Endothelial cell of umbilical vein (primary cell): ENCODE results near the gene TNFRSF19. TPM values are rescaled to one million over a fixed set of nuclear protein-coding genes. Genes with fewer than 3 reads are reported as not detected.

ENCODE experiments used
- BruUV-seq: library from RNA; stranded (reverse); fragments of 400-500 nt; replicated peaks from 2 replicates; lab custom pipeline; 2021; lab: Mats Ljungman, UMichigan
- CTCF ChIA-PET: fragments of 300-600, 350-600 bp; sonication (Branson Sonifier 250); formaldehyde crosslinking; loops from one replicate; lab custom pipeline; 2021; ENCODE audit warnings: antibody characterized with exemption, inconsistent platforms; lab: Charles Lee
- POLR2A ChIA-PET: fragments of 300-600, 350-600 bp; sonication (Branson Sonifier 250); formaldehyde crosslinking; loops from one replicate; lab custom pipeline; 2021; ENCODE audit warnings: antibody characterized with exemption, inconsistent platforms; lab: Charles Lee
- DNase-seq: peaks from one replicate; pipeline ENCODE4 v3.0.0-alpha.2; 2011; ENCODE audit warnings: low read depth, low spot score
- FAIRE-seq: peaks from 2 replicates; lab custom pipeline; 2011; peaks lifted over from hg19 to GRCh38; lab: Jason Lieb, UNC
- H2AFZ ChIP-seq: 2 replicates; pipeline ENCODE4 v1.6.0; 2012; ENCODE audit warnings: low read depth, low read length, control low read depth, inconsistent platforms
- H3K27ac ChIP-seq: 2 replicates; pipeline ENCODE4 v1.5.1; 2011; ENCODE audit warnings: low read depth, mild to moderate bottlenecking, control low read depth, low read length, moderate library complexity; ENCODE audit not compliant: insufficient read depth
- H3K27me3 ChIP-seq, 2 experiments: 2 replicates each; pipeline versions ENCODE4 v1.6.0 to v1.6.1; 2011; ENCODE audit warnings: low read length in 2 of 2, mixed read lengths in 1 of 2; ENCODE audit not compliant: control insufficient read depth in 2 of 2, insufficient read depth in 2 of 2
- H3K36me3 ChIP-seq, 2 experiments: 2 replicates in 1 of 2; 3 replicates in 1 of 2; pipeline ENCODE4 v1.5.1; 2011; ENCODE audit warnings: low read length in 2 of 2, mild to moderate bottlenecking in 1 of 2, moderate library complexity in 1 of 2; ENCODE audit not compliant: control insufficient read depth in 2 of 2, insufficient read depth in 2 of 2; ENCODE audit errors: extremely low read depth in 1 of 2
- H3K4me1 ChIP-seq: 3 replicates; pipeline ENCODE4 v1.5.1; 2011; ENCODE audit warnings: mild to moderate bottlenecking, low read length; ENCODE audit not compliant: control insufficient read depth, insufficient read depth; ENCODE audit errors: extremely low read depth
- H3K4me2 ChIP-seq: 2 replicates; pipeline ENCODE4 v1.6.1; 2011; ENCODE audit warnings: low read length, control low read depth, mixed read lengths; ENCODE audit not compliant: insufficient read depth
- H3K4me3 ChIP-seq, 3 experiments: fragments of 200-600 bp in 1 of 3; sonication (generic), shearing (Covaris generic) in 1 of 3; replicated peaks in 1 of 3; 2 replicates each; pipeline ENCODE4 v1.5.1; 2011 to 2016; ENCODE audit warnings: control low read depth in 3 of 3, low read length in 3 of 3, mild to moderate bottlenecking in 2 of 3, inconsistent platforms in 1 of 3, low read depth in 1 of 3, moderate library complexity in 1 of 3; ENCODE audit not compliant: insufficient read depth in 1 of 3
- H3K79me2 ChIP-seq: 2 replicates; pipeline ENCODE4 v1.6.0; 2012; ENCODE audit warnings: low read length, inconsistent platforms; ENCODE audit not compliant: control insufficient read depth, insufficient read depth
- H3K9ac ChIP-seq: replicated peaks from 2 replicates; pipeline ENCODE3; 2011; ENCODE audit warnings: low read length, control low read depth; ENCODE audit not compliant: insufficient read depth; ENCODE audit errors: extremely low read depth
- H3K9me1 ChIP-seq: replicated peaks from 3 replicates; pipeline ENCODE4 v1.6.0; 2011; ENCODE audit warnings: mild to moderate bottlenecking, low read length; ENCODE audit not compliant: control insufficient read depth, insufficient read depth; ENCODE audit errors: extremely low read depth
- H3K9me3 ChIP-seq: replicated peaks from 2 replicates; pipeline ENCODE4 v1.5.1; 2012; ENCODE audit warnings: low read length, inconsistent platforms; ENCODE audit not compliant: control insufficient read depth, insufficient read depth
- H4K20me1 ChIP-seq: replicated peaks from 2 replicates; pipeline ENCODE3; 2011; ENCODE audit warnings: mild to moderate bottlenecking, low read length; ENCODE audit not compliant: control insufficient read depth, insufficient read depth; ENCODE audit errors: extremely low read depth
- CTCF ChIP-seq, 2 donors: IDR thresholded peaks; 1 replicate in 1 of 2; 2 replicates in 1 of 2; pipeline ENCODE4 v1.5.1; 2011; ENCODE audit warnings: low read length in 2 of 2, mild to moderate bottlenecking in 2 of 2, moderate library complexity in 2 of 2, control low read depth in 1 of 2, inconsistent platforms in 1 of 2, low read depth in 1 of 2; ENCODE audit not compliant: insufficient read depth in 1 of 2; ENCODE audit errors: extremely low read depth in 1 of 2
- EZH2 ChIP-seq: IDR thresholded peaks from 2 replicates; pipeline ENCODE4 v1.6.1; 2012; ENCODE audit warnings: borderline replicate concordance, low read depth, mild to moderate bottlenecking, moderate library complexity, low read length, inconsistent platforms; ENCODE audit not compliant: severe bottlenecking
- FOS ChIP-seq: IDR thresholded peaks from 2 replicates; pipeline ENCODE4 v1.6.1; 2011; ENCODE audit warnings: mild to moderate bottlenecking, low read length, moderate library complexity, borderline replicate concordance; ENCODE audit not compliant: insufficient read depth
- GATA2 ChIP-seq: IDR thresholded peaks from 2 replicates; pipeline ENCODE4 v1.7.0; 2011; ENCODE audit warnings: low read depth, mild to moderate bottlenecking, moderate library complexity, mixed read lengths, low read length; ENCODE audit not compliant: insufficient read length, insufficient read depth
- JUN ChIP-seq: IDR thresholded peaks from 2 replicates; pipeline ENCODE4 v1.6.1; 2011; ENCODE audit warnings: borderline replicate concordance, low read depth; ENCODE audit not compliant: insufficient read length, insufficient read depth
- MYC ChIP-seq: IDR thresholded peaks from one replicate; pipeline ENCODE4 v1.6.1; 2011; ENCODE audit warnings: mild to moderate bottlenecking, low read depth, low read length
- POLR2AphosphoS5 ChIP-seq: IDR thresholded peaks from 2 replicates; pipeline ENCODE4 v1.6.1; 2012; ENCODE audit warnings: low read depth, mild to moderate bottlenecking, control low read depth, low read length, moderate library complexity; ENCODE audit not compliant: insufficient read depth
- dilution Hi-C: fragments of 300-500 bp; cut with MboI; formaldehyde crosslinking; loops from one replicate; pipeline ENCODE4 v1.15.0; 2019; ENCODE audit warnings: low sequenced_read_pairs; ENCODE audit not compliant: extremely low pct_ligation_motif_present
- intact Hi-C: fragments of 100-400 bp; cut with micrococcal nuclease; formaldehyde crosslinking; loops from one replicate; pipeline ENCODE4 v1.10.0; 2022
- polyA plus RNA-seq, 4 experiments: library from polyadenylated mRNA; depleted of rRNA in 3 of 4; stranded (reverse) in 3 of 4; unstranded in 1 of 4; fragments of >200 nt; gene quantifications; 2 replicates each; pipeline versions ENCODE4 v1.2.1 to v1.2.3, GENCODE V29; 2011 to 2012; ENCODE audit warnings: missing spikeins in 1 of 4
- total RNA-seq: library from RNA; stranded (reverse); gene quantifications from 2 replicates; pipeline ENCODE4 v1.2.3, GENCODE V29; 2021
- TF ChIP-seq, protein P1 (sequence below): IDR thresholded peaks from 2 replicates; pipeline ENCODE4 v1.6.1; 2011; ENCODE audit not compliant: insufficient read depth, insufficient read length

TNFRSF19 gene
- total and polyA plus RNA-seq, 2 donors (not counting 3 experiments of a cell fraction or from before 2014, with no cell fraction given) = 0.23 to 0.29 TPM

DNA sequence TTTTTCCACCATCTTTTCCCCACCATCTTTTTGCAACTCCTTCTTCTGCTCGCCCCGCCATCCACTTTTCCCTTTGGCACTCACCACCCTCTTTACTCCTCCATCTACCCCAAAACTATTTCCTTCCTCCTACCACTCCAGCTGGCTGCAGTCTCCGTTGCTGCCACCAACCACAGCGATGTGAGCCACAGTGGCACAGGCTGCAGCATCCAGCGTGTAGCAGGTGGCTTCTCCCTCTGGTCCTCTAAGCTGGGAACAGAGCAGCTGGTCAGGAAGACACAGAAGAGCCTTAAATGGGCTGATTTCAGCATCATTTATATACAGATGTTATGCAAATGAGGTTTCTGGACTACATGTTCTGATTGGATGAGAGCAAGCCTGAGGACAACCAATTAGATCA lies 144.5 kb downstream of the TNFRSF19 start:
- H3K4me2 ChIP-seq = no peak overlapping the region
- H3K79me2 ChIP-seq = no peaks in the 10 kb centered on the region
- BruUV-seq = no TSS peak
- dilution Hi-C loops (no loop called here), intact Hi-C loops (no loop called here)
- DNase-seq (no peak), FAIRE-seq (no peak)
- no peaks in the 10 kb centered on the region for H3K4me1 ChIP-seq
- no peak for TF ChIP-seq GATA2
- no peak for TF ChIP-seq MYC
- no peak for TF ChIP-seq FOS
- TF ChIP-seq CTCF (IDR thresholded peaks at IDR 0.05; ENCODE audit: extremely low read depth in 1 of 2, insufficient read depth in 1 of 2, low read depth in 1 of 2, low read length in 2 of 2) = no peak
- TF ChIP-seq POLR2AphosphoS5 = no peak
- no peak for TF ChIP-seq EZH2
- TF ChIP-seq, protein P1, sequence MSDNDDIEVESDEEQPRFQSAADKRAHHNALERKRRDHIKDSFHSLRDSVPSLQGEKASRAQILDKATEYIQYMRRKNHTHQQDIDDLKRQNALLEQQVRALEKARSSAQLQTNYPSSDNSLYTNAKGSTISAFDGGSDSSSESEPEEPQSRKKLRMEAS = no peak
- no peak for TF ChIP-seq JUN
- H3K27ac ChIP-seq = no peak overlapping the region
- H3K27me3 ChIP-seq = no peaks in the 10 kb centered on the region
- ChIA-PET CTCF (no interaction called here), POLR2A (no interaction called here)
- no peak overlapping the region for H3K4me3 ChIP-seq
- no peak overlapping the region for H3K9ac ChIP-seq
- H3K9me1 ChIP-seq = no peaks in the 10 kb centered on the region
- H3K9me3 ChIP-seq = no peaks in the 10 kb centered on the region
- no peaks in the 10 kb centered on the region for H4K20me1 ChIP-seq
- no peaks in the 10 kb centered on the region for H3K36me3 ChIP-seq
- no peak overlapping the region for H2AFZ ChIP-seq
